HG03460 (cell line): Measurements from ENCODE around the gene AK1.

Experiments used
- ATAC-seq: cut with Tn5 transposase; IDR thresholded peaks from one replicate; pipeline ENCODE4 v1.9.1; 2021; ENCODE audit not compliant: unreplicated experiment

The AK1 gene

GRCh38 chr9:127822108-127822507 is 55.4 kb downstream of the AK1 start:
- ATAC-seq, result no peak

GRCh38 chr9:127818574-127818973 is 58.9 kb downstream of the AK1 start:
- ATAC-seq, result no peak

GRCh38 chr9:127817881-127818434 is 59.5 kb downstream of the AK1 start:
- no peak for ATAC-seq

- no peak for ATAC-seq
Measured at GRCh38 chr9:127816728-127817127, 60.7 kb downstream of the AK1 start.
